Measurements from ENCODE around the gene FASN.

FASN gene

GRCh38 chr17:82117139-82118090 is 19.4 kb upstream of the FASN start:
- DNase-seq (ENCODE audit: low read depth, low spot score), result no peak

DNA sequence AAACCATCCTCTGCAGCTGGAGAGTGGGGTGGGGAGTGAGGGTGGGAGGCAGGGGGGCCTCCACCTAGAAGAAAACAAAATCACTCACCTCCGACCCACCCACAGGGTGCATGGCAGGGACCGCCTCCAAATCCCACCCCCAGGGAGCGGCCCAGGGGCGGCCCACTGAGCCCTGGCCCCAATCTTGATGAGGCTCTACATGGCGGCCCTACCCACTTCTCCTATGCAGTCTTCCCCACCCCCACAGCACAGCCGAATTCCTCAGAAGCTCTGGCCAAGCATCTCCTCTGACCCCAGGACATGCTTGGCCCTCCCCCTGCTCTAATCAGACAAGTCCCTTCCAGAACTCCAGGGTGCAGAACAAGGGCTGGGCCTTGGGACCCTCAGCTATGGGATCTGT is 18.2 kb upstream of the FASN start:
- no peak for DNase-seq (ENCODE audit: low read depth, low spot score)

DNA sequence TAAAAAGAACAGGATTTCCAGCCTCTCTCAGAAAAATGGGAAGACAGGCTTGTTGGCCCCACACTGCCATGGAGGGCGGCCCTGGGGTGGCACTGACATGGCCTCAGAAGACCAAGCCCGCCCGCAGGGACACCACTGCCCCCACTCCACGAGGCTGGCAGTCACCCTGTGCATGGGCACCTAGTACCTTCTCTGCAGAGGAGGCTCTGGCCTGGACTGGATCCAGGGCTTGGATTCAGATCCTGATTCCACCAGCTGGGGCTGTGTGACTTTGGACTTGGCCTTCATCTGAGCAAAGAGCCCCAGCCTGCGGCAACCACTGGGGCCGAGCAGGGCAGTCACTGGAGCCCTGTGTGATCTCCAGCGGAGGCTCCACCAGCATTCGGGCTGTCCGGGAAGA is 16.8 kb upstream of the FASN start:
- DNase-seq (ENCODE audit: low read depth, low spot score), result no peak

GRCh38 chr17:82114447-82114846 is 16.4 kb upstream of the FASN start:
- DNase-seq (ENCODE audit: low read depth, low spot score), result no peak

GRCh38 chr17:82113941-82114340 is 15.9 kb upstream of the FASN start:
- no peak for DNase-seq (ENCODE audit: low read depth, low spot score)

- no peak for DNase-seq (ENCODE audit: low read depth, low spot score)
Measured at GRCh38 chr17:82113422-82113821, 15.4 kb upstream of the FASN start.

DNA sequence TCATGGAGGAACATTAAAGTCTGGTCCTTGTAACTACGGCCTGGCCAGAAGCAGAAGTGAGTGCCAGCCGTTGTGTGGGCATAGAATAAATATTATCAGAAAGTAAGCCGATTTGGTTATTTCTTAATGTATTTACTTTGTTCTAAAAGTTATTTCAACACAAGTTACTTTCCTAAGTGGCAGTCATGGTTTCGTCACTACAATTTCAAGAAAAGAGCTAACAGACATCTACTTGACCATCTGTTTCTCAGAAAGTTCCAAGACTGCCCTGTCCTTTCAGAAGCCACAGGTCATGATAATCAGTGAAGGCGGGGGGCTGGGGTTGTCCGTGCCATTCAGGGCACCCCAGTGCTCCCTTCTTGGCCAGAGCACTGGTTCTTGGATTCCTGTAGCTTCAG is 14.9 kb upstream of the FASN start:
- no peak for DNase-seq (ENCODE audit: low read depth, low spot score)

- no peak for DNase-seq (ENCODE audit: low read depth, low spot score)
Measured at GRCh38 chr17:82112181-82112913, 14.3 kb upstream of the FASN start.

DNA sequence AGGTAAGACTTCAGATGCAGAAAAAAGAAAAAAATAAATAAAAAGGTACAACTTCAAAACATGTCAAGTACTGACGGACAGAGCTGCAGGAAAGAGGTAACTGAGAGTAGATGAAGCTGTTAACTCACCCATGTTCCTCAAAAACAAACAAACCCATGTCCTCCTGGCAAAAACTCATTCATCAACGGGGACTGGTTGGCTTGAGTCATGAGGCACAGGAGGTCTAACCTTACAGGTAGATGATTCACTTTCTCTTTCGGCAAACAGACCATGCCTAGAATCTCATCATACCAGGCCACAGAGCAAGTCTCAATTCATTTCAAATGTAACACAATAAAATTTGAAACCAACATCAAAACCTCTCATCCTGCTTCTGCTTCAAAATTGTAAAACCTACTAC is 12.3 kb upstream of the FASN start:
- no peak for DNase-seq (ENCODE audit: low read depth, low spot score)

GRCh38 chr17:82108961-82109475 is 11.0 kb upstream of the FASN start:
- DNase-seq (ENCODE audit: low read depth, low spot score), result no peak

DNA sequence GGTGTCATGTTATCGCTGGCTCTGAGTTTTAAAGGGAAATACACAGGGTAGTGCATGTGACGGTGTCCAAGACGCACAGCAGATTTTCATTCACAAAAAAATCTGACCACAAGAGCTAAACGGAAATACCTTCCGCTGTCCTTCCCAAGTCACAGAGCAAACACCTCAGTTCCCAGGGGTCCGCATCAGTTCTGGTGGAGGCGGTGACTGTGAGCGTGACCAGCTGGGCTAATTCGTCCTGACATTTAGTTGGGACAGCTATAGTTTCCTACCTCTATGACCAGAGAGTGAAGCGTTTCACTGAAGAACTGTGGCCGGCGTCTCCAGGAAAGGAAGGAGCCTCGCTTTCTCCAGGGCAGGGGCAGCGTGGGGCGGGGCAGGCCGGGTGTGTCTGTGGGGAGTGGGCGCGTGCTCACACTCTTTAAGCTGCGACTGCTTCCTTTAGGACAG is 10.5 kb upstream of the FASN start:
- no peak for DNase-seq (ENCODE audit: low read depth, low spot score)

DNA sequence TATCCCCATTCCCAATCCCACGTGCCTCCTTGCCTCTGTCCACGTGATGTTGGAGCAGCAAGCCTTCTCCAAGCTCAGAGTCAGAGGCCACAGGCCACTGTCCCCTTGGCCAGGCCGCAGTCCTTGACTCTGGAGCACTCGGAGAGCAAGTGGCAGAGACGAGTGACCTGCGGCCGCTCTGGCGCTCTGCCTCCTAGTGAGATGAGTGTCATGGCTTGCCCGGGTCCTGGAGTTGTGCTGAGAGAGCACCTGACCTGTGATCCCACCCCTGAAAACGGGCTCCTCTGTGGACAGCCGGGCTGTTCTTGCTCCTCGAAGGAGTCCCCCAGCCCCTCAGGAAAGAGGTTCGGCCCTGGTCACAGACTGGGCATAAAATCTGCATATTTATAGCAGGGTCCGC is 10.0 kb upstream of the FASN start:
- no peak for DNase-seq (ENCODE audit: low read depth, low spot score)

DNA sequence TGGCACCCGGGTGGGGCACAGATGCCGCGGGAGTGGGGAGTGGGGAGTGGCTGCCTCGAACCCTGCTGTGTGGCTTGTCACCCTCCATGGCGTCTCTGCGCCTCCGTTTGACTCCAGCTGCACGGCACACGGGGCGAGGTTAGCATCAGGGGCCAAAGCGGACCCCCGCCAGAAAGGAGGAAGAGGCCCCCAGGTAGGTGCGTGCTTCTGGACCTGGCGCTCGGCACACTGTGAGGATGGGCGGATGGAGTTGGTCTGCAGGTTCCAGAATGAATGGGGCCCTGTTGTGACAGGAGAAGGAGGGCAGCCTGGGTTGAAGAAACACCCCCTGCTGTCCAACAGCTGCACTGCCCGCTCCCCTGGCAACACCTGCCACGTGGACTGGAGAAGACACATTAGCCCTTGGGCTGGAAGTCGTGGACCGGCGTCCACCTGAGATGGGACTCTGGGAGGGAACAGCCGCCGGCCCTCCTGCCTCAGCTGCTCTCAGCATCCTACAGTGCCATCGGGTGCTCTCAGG is 9.4 kb upstream of the FASN start:
- DNase-seq (ENCODE audit: low read depth, low spot score), result no peak

- no peak for DNase-seq (ENCODE audit: low read depth, low spot score)
Measured at GRCh38 chr17:82106688-82107305, 8.8 kb upstream of the FASN start.

- DNase-seq (ENCODE audit: low read depth, low spot score), result no peak
Measured at GRCh38 chr17:82105882-82106687, 8.0 kb upstream of the FASN start.

GRCh38 chr17:82105417-82105881 is 7.4 kb upstream of the FASN start:
- DNase-seq (ENCODE audit: low read depth, low spot score), result no peak

DNA sequence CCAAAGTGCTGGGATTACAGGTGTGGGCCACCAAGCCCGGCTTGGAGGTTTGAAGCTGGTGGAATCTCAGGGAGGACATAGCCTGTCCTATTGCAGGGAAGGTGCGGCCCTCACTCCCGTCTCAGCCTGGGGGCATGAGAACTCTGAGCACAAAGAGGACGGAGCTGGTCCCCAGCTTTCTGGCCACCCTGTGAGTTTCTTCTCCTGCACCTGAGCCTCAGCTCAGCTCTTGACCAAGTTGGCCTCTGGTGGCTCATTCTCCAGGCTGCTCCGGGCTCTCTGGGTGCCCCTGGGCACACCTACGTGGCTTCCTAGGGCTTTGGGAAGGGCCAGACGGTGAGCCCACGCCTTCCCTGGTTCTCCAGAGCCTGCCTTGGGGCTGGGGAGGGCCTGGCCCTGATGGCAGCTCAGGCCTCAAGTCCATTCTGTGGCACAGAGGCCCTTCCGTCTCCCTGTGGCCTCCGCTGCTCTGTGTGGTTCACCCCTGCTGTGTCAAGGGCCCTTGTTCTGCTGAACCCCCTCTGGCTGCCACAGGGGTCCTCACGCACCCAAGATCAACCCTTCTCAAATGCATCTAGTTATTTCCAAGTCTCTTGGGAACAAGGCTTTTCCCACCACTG is 6.9 kb upstream of the FASN start:
- DNase-seq (ENCODE audit: low read depth, low spot score), result no peak

- no peak for DNase-seq (ENCODE audit: low read depth, low spot score)
Measured at GRCh38 chr17:82103553-82104451, 5.8 kb upstream of the FASN start.
